Measurements from ENCODE around the gene CRADD. TPM values are rescaled to one million over a fixed set of nuclear protein-coding genes. Genes with fewer than 3 reads are reported as not detected.

The CRADD gene
- total RNA-seq, 4 donors from 2014 or later = 29.3 to 61.7 (median 46.5) TPM

DNA sequence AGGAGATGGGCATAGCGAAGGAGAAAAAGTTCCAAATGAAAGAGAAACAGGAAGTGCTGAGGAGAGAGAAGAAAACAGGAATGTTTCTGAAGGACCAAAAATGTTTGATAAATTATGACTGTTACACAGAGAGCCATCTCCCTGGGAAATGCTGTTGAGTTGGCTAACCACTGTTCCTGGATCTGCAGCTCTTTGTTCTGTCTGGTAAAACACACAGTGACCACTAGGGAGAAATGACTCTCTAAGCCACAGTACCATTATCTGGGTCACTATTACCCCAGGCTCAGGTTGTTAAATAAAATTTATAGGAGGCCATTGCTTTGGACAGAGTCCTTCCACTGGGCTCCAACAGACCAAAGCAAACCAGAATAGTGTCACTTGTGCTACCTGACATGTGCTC is 219.3 kb downstream of the CRADD start:
- no peak overlapping the region for H3K4me3 ChIP-seq
- no peaks in the 10 kb centered on the region for H3K27me3 ChIP-seq
- no peak for DNase-seq (ENCODE audit: low spot score in 2 of 2)
- 97% methylated on average over 1 of the region's 1 CpG for WGBS
- H3K4me1 ChIP-seq = peaks cover 24% of the 10 kb centered on the region
- H3K36me3 ChIP-seq = no peaks in the 10 kb centered on the region
- no peak for TF ChIP-seq POLR2AphosphoS5 (IDR thresholded peaks at IDR 0.05)
- TF ChIP-seq, protein P1, sequence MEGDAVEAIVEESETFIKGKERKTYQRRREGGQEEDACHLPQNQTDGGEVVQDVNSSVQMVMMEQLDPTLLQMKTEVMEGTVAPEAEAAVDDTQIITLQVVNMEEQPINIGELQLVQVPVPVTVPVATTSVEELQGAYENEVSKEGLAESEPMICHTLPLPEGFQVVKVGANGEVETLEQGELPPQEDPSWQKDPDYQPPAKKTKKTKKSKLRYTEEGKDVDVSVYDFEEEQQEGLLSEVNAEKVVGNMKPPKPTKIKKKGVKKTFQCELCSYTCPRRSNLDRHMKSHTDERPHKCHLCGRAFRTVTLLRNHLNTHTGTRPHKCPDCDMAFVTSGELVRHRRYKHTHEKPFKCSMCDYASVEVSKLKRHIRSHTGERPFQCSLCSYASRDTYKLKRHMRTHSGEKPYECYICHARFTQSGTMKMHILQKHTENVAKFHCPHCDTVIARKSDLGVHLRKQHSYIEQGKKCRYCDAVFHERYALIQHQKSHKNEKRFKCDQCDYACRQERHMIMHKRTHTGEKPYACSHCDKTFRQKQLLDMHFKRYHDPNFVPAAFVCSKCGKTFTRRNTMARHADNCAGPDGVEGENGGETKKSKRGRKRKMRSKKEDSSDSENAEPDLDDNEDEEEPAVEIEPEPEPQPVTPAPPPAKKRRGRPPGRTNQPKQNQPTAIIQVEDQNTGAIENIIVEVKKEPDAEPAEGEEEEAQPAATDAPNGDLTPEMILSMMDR (IDR thresholded peaks at IDR 0.05) = no peak
- TF ChIP-seq POLR2A (IDR thresholded peaks at IDR 0.05) = no peak
- TF ChIP-seq EP300 (IDR thresholded peaks at IDR 0.05) = no peak
- no peaks in the 10 kb centered on the region for H3K9me3 ChIP-seq
- no peak overlapping the region for H3K27ac ChIP-seq

DNA sequence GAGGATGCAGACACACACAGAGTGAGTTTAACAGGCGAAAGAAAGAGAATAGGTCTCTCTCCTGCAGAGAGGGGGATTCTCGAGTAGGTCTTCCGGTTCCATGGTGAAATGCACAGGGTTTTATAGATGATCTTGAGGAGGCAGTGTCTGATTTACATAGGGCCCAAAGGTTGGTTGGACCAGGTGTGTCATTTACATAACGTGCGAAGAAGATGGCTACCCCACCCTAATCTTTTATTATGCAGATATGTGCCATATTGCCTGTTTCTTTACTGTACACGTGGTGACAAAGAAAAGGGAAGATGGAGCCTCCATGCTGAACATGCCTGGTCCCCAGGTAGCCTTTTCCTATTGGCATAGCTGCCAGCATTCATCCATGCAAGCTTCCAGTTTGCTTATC is 219.8 kb downstream of the CRADD start:
- H3K27ac ChIP-seq = no peak overlapping the region
- 79% methylated on average over 6 of the region's 6 CpGs for WGBS
- no peaks in the 10 kb centered on the region for H3K9me3 ChIP-seq
- no peaks in the 10 kb centered on the region for H3K27me3 ChIP-seq
- H3K4me3 ChIP-seq = no peak overlapping the region
- peaks cover 24% of the 10 kb centered on the region for H3K4me1 ChIP-seq
- no peak for DNase-seq (ENCODE audit: low spot score in 2 of 2)
- H3K36me3 ChIP-seq = no peaks in the 10 kb centered on the region
- TF ChIP-seq POLR2AphosphoS5 (IDR thresholded peaks at IDR 0.05) = no peak
- no peak for TF ChIP-seq EP300 (IDR thresholded peaks at IDR 0.05)
- no peak for TF ChIP-seq POLR2A (IDR thresholded peaks at IDR 0.05)
- TF ChIP-seq, protein P1 (IDR thresholded peaks at IDR 0.05) = no peak

DNA sequence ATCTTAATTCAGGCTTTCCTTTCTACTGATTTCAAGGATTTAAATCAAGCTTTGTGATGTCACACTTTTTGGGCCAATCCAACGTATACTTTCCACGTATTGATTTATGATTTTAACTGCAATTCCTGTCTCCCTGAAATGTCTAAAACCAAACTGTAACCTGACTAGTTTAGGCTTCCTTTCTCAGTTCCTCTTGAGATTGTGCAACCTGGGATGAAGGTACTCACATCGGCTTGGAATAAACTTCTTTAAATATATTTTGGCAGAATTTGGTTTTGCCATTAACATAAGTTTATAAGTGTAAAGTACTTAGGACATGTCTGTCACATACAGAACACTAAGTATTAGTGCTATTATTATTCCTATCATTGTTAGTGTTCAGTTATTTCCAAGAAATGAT is 224.6 kb downstream of the CRADD start:
- no peak overlapping the region for H3K27ac ChIP-seq
- no peaks in the 10 kb centered on the region for H3K27me3 ChIP-seq
- H3K4me3 ChIP-seq = no peak overlapping the region
- no peaks in the 10 kb centered on the region for H3K4me1 ChIP-seq
- no peak for DNase-seq (ENCODE audit: low spot score in 2 of 2)
- WGBS = 79% methylated on average over 3 of the region's 3 CpGs
- TF ChIP-seq POLR2A (IDR thresholded peaks at IDR 0.05) (no peak), EP300 (IDR thresholded peaks at IDR 0.05) (no peak), POLR2AphosphoS5 (IDR thresholded peaks at IDR 0.05) (no peak)
- TF ChIP-seq, protein P1 (IDR thresholded peaks at IDR 0.05) = no peak
- H3K9me3 ChIP-seq = peaks cover 4% of the 10 kb centered on the region
- H3K36me3 ChIP-seq = no peaks in the 10 kb centered on the region

DNA sequence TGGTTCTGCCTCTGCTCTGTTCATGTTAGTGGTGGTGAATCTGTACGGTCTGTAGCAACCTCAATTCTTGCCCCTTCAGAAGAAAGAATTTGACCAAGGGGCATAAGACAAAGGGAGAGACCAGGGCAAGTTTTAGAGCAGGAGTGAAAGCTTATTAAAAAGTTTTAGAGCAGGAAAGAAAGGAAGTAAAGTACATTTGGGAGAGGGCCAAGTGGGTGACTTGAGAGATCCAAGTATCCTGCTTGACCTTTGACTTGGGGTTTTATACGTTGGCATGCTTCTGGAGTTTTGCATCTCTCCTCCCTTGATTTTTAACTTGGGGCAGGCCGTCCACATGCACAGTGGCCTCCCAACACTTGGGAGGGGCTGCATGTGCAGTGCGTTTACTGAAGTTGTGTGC is 225.0 kb downstream of the CRADD start:
- no peak overlapping the region for H3K4me3 ChIP-seq
- H3K27ac ChIP-seq = no peak overlapping the region
- H3K27me3 ChIP-seq = no peaks in the 10 kb centered on the region
- H3K9me3 ChIP-seq = peaks cover 4% of the 10 kb centered on the region
- H3K36me3 ChIP-seq = no peaks in the 10 kb centered on the region
- no peaks in the 10 kb centered on the region for H3K4me1 ChIP-seq
- WGBS = 95% methylated on average over 4 of the region's 4 CpGs
- TF ChIP-seq POLR2AphosphoS5 (IDR thresholded peaks at IDR 0.05) (no peak), POLR2A (IDR thresholded peaks at IDR 0.05) (no peak), EP300 (IDR thresholded peaks at IDR 0.05) (no peak)
- TF ChIP-seq, protein P1 (IDR thresholded peaks at IDR 0.05) = no peak
- no peak for DNase-seq (ENCODE audit: low spot score in 2 of 2)

DNA sequence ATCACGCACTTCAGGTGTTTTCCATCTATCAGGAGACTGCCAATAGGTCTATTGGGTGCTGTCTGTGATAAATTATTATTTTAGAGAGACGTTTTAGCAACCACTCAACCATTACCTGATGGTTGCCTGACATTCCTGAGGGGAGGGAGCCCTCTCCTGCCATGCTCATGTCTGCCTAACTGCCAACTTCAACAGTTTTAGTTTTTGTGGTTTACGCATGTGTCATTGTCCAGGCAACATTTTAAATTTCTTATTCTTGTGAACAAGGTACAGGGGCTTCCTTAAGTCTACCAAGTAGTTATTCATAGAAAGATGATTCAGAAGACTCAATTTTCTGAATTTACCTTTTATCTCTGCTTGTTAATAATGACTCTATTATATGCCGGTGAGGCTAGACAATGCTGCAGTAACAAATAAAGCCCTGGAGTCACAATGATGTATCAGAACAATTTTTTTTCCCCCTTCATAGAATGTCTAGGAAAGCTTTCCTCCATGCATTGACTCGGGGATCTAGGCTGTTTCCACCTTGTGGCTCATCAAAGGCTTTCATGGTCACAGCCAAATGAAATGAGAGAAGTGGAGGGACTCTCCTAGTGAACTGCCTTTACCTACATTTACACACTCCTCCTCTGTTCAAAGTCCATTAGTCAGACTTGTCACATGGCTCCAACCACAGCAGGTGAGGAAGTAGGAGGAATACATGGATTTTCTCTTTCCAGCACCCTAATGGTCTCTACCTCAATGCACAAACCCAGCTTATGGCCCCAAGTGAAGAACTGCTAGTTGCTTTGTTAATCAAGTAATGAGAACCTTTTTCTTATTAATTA is 225.8 kb downstream of the CRADD start:
- Histone ChIP-seq H3K27ac (no peak overlapping the region), H3K27me3 (no peaks in the 10 kb centered on the region), H3K4me1 (no peaks in the 10 kb centered on the region), H3K36me3 (no peaks in the 10 kb centered on the region), H3K9me3 (peaks cover 4% of the 10 kb centered on the region), H3K4me3 (no peak overlapping the region)
- no peak for TF ChIP-seq POLR2AphosphoS5 (IDR thresholded peaks at IDR 0.05)
- TF ChIP-seq EP300 (IDR thresholded peaks at IDR 0.05) = no peak
- TF ChIP-seq, protein P1 (IDR thresholded peaks at IDR 0.05) = no peak
- TF ChIP-seq POLR2A (IDR thresholded peaks at IDR 0.05) = no peak
- DNase-seq (ENCODE audit: low spot score in 2 of 2) = no peak
- 87% methylated on average over 5 of the region's 5 CpGs for WGBS

All from suprapubic skin (tissue), 4 donors.